Coronary artery (tissue), 2 donors: ENCODE data around the gene TEKT5.
"Not testable (repeated sequence)": the region's sequence is repeated elsewhere in the genome, so short reads cannot be mapped to it uniquely, and the experiment has no call there.

Experiments used
- DNase-seq: peaks from one replicate; pipeline ENCODE4 v3.0.0-alpha.2; 2017; ENCODE audit warnings: low spot score
- H3K27ac ChIP-seq, 2 donors: fragments of 200-600 bp; sonication (generic); one replicate each; pipeline ENCODE4 v1.5.1; 2016 to 2019
- H3K4me3 ChIP-seq: fragments of 200-600 bp; sonication (generic); 2 replicates; pipeline ENCODE4 v1.5.1; 2016; ENCODE audit warnings: mild to moderate bottlenecking, moderate library complexity
- CTCF ChIP-seq: fragments of 200-600 bp; sonication (generic); IDR thresholded peaks from one replicate; pipeline ENCODE4 v1.5.1; 2019; ENCODE audit warnings: antibody characterized with exemption

TEKT5 gene

GRCh38 chr16:10652730-10653590 lies 41.8 kb downstream of the TEKT5 start:
- H3K4me3 ChIP-seq, result no peak overlapping the region
- TF ChIP-seq CTCF, result no peak
- DNase-seq, result no peak
- no peak overlapping the region for H3K27ac ChIP-seq

GRCh38 chr16:10649098-10649497 lies 45.6 kb downstream of the TEKT5 start:
- not testable (repeated sequence) for H3K4me3 ChIP-seq, H3K27ac ChIP-seq, DNase-seq

- no peak for TF ChIP-seq CTCF
- H3K27ac ChIP-seq, result no peak overlapping the region
- DNase-seq, result no peak
Observed at GRCh38 chr16:10647721-10648296, 46.9 kb downstream of the TEKT5 start.

GRCh38 chr16:10647264-10647720 lies 47.4 kb downstream of the TEKT5 start:
- no peak for DNase-seq
- Histone ChIP-seq H3K27ac (no peak overlapping the region), H3K4me3 (no peak overlapping the region)
- no peak for TF ChIP-seq CTCF

More at GRCh38 chr16:10647721-10648296, 46.9 kb downstream of the TEKT5 start:
- no peak overlapping the region for H3K4me3 ChIP-seq

GRCh38 chr16:10646581-10647263 lies 48.0 kb downstream of the TEKT5 start:
- no peak overlapping the region for H3K4me3 ChIP-seq
- no peak overlapping the region for H3K27ac ChIP-seq
- no peak for DNase-seq
- no peak for TF ChIP-seq CTCF

GRCh38 chr16:10646228-10646580 lies 48.5 kb downstream of the TEKT5 start:
- no peak overlapping the region for H3K27ac ChIP-seq
- no peak overlapping the region for H3K4me3 ChIP-seq
- no peak for DNase-seq
- TF ChIP-seq CTCF, result no peak

GRCh38 chr16:10644092-10644491 lies 50.6 kb downstream of the TEKT5 start:
- TF ChIP-seq CTCF, result no peak
- no peak for DNase-seq
- Histone ChIP-seq H3K27ac (no peak overlapping the region), H3K4me3 (no peak overlapping the region)
